SKM-1 (cell line): ENCODE results near the gene SNX25.
"Not testable (repeated sequence)": the region's sequence is repeated elsewhere in the genome, so short reads cannot be mapped to it uniquely, and the experiment has no call there.

ENCODE experiments used
- DNase-seq: peaks from one replicate; lab custom pipeline; 2025; ENCODE audit not compliant: unreplicated experiment; lab: John Stamatoyannopoulos, UW

SNX25 gene

DNA sequence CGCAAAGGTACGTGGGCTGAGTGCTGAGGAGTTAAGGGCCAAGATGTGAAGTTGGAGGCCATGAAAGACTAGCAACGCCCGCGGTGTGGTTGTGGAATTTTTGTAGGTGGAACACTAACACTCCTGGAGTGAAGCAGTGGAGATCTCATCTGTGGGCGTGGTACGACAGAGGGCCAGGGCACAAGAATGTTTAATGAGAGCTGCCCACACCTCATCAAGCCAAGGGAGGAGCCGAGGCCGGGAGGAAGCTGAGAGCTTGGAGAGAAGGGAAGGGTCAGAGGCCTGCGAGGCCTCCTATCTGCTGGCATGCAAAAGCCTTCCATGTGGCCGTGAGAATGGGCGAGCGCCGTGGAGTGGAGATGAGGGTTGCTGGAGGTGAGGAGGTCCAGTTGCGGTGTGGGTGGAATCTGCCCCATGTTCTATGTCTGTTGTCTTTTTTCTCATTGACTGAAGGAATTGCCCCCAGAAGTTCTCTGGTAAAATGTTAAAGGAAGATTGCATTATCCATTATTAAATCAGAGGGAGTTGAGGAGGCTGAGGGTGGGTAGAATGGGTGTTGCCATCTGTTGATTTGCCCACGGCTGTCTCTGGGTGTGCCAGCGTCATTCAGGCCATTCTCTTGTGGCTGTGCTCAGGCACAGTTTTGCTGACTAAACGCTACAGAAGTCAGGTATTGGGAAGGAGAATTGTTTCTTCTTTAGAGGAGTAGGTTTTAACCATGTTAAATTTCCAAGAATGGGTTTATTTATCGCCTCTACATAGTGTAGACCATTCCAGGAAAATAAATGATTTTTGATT, 19.8 kb downstream of the SNX25 start:
- DNase-seq, result no peak

GRCh38 chr4:185232370-185232769, 23.0 kb downstream of the SNX25 start:
- DNase-seq, result no peak

DNA sequence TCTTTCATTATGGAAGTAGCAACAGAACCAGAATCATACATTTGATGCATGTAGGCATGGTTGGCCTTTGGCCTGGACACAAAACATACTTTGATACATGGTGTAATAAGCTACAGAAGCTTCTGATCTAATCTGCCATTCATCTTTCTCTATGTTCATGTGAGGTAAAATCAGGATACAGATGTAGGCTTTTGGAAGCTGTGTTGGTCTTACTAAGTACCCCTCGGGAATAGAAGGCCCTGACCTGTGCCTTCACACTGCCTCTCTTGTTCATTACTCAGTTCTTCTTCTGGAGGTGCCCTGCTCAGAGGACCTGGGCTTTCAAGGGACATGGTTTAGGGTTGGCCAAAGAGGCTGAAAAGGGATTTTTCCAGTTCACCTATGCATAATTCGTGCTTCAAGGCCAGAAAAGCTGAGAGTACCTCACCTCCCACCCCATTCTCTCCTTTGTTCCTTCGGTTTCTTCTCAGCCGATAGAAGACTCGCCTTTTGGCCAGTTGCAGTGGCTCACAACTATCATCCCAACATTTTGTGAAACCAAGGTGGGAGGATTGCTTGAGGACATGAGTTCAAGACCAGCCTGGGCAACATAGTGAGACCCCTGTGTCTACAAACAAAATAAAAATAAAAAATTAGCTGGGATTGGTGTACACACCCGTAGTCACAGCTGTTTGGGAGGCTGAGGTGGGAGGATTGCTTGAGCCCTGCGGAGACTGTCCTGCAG, 25.9 kb downstream of the SNX25 start:
- DNase-seq, result no peak

DNA sequence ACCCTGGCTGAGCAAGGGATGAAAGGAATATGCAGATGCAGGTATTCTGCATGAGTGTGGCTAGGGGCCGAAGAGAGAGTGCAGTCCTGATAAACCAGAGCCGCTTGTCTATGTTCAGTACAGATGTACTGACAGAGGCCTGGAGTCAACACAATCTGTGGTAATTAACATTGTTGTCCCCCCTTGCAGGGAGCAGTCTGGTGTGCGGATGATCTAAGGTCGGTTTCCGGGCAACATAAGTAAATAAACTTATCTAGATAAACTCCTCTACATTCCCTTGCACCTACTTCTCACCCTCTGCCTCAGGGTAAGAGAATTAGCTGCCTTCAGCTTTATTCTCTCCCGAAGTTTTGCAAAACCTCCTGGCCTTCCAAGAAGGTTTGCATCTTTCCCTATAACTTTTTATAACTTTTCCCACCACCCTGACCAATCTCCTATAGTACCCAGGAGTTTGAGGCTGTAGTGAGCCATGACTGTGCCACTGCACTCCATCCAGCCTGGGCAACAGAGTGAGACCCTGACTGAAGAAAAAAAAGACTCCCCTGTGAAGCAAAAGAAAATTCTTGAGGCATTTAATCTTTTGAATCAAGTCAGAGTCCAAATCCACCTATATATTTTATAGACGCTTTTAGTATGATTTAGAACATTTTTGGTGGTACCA, 26.6 kb downstream of the SNX25 start:
- no peak for DNase-seq

DNA sequence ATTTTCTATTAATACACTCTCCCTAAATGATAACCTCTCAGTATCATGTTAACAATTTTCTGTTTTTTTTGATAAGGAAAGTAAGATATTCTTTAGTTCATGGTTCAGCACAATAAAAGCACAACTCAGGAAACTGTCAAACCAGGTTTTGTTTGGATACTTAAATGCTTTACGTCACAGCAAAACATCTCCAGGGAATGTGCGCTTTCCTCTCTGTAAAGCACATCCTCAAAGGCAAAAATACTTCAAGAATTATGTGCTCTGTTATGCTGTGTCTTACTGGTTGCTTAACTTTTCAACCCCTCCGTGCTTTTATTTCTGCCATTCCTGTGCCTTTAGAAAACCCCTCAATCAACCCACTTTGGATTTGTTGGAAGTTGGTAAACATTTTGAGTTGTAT, 27.8 kb downstream of the SNX25 start:
- no peak for DNase-seq

GRCh38 chr4:185238215-185238681, 28.9 kb downstream of the SNX25 start:
- DNase-seq, result no peak

- no peak for DNase-seq
Measured at GRCh38 chr4:185238750-185239149, 29.4 kb downstream of the SNX25 start.

- not testable (repeated sequence) for DNase-seq
Measured at GRCh38 chr4:185240486-185240885, 31.1 kb downstream of the SNX25 start.

DNA sequence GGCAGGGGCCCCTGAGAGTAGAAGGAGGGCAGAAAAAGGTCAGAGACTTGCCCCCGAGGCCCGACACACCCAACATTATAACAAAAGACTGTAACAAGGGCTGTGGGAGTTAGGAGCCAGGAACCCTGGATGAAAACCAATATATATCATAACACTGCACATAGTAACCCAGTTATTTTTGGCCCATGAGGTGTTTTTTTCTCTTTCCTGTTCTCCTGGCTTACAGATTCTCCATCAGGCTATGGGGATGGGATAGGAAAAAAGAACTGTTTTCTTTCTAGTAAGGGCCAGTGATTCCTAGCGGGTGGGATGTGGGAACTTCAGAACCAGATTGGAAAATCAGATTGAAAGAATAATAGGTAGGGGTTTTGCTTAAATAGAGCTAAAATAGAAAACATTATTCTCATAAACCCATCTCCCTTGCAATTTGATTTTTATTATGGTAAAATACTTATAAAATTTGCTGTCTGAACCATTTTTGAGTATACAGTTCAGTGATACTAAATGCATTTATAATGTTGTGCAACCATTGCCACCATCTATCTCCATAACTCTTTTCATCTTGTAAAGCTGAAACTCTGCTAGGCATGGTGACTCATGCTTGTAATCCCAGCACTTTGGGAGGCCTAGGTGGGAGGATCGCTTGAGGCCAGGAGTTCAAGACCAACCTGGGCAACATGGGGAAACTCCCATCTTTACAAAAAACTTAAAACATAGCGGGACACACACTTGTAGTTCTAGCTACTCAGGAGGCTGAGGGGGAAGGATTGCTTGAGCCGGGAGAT, 33.5 kb downstream of the SNX25 start:
- DNase-seq, result no peak

DNA sequence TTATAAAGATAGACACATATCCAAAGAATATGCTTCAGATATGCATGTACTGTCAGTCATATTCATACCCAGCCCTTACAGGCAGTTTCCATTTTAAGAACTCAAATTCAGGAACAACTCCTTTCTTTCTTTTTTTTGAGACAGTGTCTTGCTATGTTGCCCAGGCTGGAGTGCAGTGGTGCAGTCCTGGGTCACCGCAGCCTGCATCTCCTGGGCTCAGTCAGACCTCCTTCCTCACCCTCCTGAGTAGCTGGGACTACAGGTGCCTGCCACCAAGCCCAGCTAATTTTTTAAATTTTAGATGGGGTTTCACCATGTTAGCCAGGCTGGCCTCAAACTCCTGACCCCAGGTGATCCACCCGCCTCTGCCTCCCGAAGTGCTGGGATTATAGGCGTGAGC, 34.5 kb downstream of the SNX25 start:
- DNase-seq, result no peak

GRCh38 chr4:185244763-185245162, 35.4 kb downstream of the SNX25 start:
- DNase-seq, result no peak

DNA sequence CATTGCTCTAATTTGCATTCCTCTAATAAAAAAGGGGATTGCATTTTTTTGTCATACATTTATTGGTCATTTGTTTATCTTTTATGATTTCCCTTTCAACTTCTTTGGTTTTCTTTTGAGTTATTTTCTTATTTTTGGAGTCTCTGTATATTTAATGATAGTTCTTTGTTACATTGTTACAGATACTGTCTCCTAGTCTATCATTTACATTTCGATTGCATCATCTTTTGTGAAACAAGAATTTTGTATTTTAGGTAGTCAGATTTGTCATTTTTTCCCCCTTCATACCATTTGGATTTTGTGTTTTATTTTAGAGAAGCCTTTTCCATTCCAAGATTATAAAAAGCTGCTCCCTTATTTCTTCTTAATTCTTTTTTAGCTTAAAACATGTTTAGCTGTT, 37.1 kb downstream of the SNX25 start:
- DNase-seq, result no peak

GRCh38 chr4:185247151-185247550, 37.8 kb downstream of the SNX25 start:
- DNase-seq, result no peak

GRCh38 chr4:185248393-185249039, 39.1 kb downstream of the SNX25 start:
- no peak for DNase-seq

DNA sequence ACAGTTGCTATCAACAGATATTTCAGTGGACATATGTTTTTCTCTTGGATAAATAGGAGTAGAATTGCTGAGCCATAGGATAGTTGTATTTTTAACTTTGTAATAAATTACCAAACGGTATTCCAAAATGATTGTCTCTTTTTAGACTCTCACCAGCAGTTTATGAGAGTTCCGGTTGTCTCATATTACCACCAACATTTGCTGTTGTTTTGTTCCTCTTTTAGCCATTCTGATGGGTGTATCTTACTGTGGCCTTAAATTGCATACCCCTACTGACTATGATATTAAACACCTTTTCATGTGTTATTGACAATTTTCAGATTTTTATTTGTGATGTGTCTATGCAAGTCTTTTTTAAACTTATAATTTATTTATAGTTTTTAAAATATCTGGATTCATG, 39.7 kb downstream of the SNX25 start:
- no peak for DNase-seq

- no peak for DNase-seq
Measured at GRCh38 chr4:185254434-185254833, 45.0 kb downstream of the SNX25 start.

- no peak for DNase-seq
Measured at GRCh38 chr4:185255868-185256267, 46.5 kb downstream of the SNX25 start.

- no peak for DNase-seq
Measured at GRCh38 chr4:185256446-185256845, 47.0 kb downstream of the SNX25 start.

- no peak for DNase-seq
Measured at GRCh38 chr4:185257086-185257485, 47.7 kb downstream of the SNX25 start.

GRCh38 chr4:185257694-185258093, 48.3 kb downstream of the SNX25 start:
- DNase-seq, result no peak

DNA sequence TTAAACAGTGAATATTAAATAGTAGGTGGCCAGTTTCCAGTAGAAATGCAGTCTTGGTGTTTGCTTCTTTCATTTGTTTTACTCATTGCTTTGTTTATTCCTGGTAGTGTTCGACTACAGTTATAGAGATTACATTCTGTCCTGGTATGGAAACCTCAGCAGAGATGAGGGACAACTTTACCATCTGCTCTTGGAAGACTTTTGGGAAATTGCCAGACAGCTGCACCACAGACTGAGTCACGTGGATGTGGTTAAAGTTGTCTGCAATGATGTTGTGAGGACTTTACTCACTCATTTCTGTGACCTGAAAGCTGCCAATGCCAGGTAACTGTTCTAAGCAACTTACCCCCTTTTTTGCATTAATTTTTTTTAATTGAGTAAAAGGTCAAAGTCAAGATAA, 49.3 kb downstream of the SNX25 start:
- not testable (repeated sequence) for DNase-seq
